Pons (tissue), 1 donor: ENCODE results near the gene ECHDC1.
"Not testable (repeated sequence)": the region's sequence is repeated elsewhere in the genome, so short reads cannot be mapped to it uniquely, and the experiment has no call there.

Source experiments
- DNase-seq: peaks from one replicate; pipeline ENCODE4 v3.0.0-alpha.2; 2016; ENCODE audit warnings: low spot score

Gene ECHDC1

DNA sequence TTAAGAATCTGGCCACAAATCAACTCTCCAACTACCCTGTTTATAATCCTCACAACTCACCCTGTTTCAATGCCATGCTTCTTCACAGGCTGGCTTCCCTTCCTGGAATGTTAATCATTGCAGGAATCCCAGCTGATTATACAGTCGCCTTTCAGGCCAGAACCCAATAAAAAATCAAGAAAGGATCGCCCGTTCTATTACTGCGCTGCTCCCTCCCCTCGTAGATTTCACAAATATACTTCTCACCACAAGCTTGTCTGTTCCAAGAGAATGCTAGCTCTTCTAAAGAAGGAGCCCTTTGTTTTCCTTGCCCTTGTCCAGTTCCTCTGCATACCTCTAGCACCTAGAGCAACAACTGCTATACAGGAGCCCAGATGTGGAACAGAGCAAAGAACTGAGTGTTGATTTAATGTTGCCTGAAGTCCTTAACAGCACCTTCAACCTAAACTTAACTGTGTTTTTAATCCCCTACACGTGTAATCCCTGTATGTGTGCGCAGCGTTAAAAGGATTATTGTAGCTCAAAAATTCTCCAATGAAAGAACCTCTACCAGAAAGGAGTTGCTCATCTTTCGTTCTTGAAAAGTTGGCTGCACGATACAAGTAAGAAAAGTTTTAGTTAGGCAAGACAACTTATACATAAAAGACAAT is 988 bp downstream of the ECHDC1 start:
- DNase-seq, result peak; percentile 46

GRCh38 chr6:127341471-127342202 is 1.8 kb downstream of the ECHDC1 start:
- peak; percentile 25 for DNase-seq

GRCh38 chr6:127340171-127340570 is 3.2 kb downstream of the ECHDC1 start:
- no peak for DNase-seq

DNA sequence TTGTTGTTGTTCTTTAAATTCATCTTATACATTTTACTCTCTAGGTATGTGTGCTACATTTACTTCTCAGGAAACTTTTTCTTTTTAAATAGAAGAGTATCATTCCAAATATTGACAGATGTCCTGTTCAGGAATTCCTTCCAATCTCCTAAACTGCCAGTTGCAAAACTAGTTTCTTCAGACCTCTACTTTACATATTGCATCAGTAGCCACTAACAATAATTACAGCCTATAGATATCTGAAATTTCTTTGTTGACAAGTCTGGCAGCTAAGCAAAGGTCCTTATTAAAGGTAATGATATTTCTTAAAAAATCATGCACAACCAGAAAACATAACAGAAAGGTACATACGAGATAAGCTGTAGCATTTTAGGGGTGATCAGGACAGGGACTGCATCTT is 4.5 kb downstream of the ECHDC1 start:
- no peak for DNase-seq

DNA sequence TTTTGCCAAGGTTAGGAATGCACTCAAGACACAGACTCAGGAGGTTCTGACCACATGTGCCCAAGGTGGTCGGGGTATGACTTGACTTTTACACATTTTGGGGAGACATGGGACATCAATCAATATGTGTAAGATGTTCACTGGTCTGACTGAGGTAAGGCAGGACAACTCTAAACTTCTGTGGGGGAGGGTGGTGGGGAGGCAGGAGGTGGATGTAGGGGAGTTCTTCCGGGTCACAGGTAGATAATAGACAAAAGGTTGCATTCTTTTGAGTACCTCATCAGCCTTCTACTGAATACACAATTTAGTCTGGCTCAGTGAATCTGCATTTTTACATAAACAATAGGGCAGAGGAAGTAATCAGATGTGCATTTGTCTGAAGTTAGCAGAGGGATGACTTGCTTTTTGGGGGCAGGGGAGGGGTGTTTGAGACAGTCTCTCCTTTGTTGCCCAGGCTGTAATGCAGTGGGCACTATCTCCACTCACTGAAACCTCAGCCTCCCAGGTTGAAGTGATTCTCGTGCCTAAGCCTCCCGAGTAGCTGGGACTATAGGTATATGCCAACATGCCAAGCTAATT is 10.9 kb downstream of the ECHDC1 start:
- no peak for DNase-seq

GRCh38 chr6:127331256-127331655 is 12.2 kb downstream of the ECHDC1 start:
- not testable (repeated sequence) for DNase-seq

DNA sequence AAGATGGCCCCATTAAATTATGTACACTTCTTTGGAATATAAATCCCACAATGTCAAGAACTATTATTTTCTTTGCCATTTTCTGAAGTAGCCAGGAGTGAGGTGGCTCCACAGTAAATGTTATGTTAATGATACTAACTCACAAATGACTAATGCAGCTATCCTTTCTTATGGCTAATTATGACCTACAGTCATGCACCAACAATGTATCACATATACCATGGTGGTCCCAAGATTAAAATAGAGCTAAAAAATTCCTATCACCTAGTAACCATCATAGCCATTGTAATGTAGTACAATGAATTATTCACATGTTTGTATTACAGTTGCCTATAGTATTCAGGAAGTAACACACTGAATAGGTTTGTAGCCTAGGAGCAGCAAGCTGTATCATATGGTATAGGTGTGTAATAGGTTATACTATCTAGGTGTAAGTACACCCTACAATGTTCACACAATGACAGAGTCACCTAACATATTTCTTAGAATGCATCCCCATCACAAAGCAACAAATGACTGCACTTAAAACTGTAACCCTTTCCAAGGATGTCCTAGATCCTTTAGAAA is 15.3 kb downstream of the ECHDC1 start:
- DNase-seq, result no peak

GRCh38 chr6:127319686-127320085 is 23.7 kb downstream of the ECHDC1 start:
- no peak for DNase-seq

- no peak for DNase-seq
Observed at GRCh38 chr6:127317388-127318128, 25.9 kb downstream of the ECHDC1 start.

GRCh38 chr6:127305741-127306140 is 37.7 kb downstream of the ECHDC1 start:
- DNase-seq, result no peak

DNA sequence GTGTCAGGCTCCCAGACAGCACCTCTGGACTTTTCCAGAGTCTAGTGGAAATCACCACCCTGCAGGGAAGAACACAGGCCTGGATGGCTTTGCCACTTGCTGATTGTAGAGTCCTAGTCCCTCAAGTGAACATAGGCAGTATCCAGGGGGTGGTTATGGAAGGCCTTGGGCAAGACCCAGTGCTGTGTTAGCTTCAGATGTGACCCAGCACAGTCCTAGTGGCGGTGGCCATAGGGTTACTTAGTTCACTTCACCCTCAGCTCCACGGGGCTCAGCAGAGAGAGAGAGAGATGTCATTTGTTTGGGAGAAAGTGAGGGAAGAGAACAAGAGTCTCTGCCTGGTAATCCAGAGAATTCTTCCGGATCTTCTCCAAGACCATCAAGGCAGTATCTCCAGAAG is 39.5 kb downstream of the ECHDC1 start:
- no peak for DNase-seq

GRCh38 chr6:127302728-127303660 is 40.4 kb downstream of the ECHDC1 start:
- peak; percentile 53 for DNase-seq

DNA sequence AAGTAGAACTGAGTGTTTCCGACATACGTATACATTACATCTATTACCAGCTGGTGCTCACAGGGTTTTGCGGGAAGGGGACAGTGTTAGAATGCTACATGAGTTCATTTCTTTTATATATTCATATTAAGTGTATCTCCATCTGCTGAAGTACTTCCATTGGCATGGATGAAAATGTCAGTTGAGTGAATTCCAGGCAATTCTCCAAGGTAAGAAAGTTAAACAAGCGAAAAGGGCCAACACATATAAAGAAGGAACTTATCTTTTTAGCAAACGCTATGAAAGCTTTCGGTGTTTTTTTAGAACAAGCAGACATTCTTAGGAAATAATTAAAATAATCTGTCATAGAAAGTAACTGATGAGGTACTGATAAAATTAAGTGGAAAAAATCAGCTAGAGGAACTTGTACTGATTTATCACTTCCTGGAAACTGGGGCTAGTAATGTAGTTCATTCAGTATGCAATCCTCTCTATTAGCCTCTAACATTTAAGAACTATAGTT is 42.2 kb downstream of the ECHDC1 start:
- DNase-seq, result no peak

- no peak for DNase-seq
Observed at GRCh38 chr6:127300411-127300810, 43.0 kb downstream of the ECHDC1 start.

- DNase-seq, result no peak
Observed at GRCh38 chr6:127299522-127300240, 43.7 kb downstream of the ECHDC1 start.

GRCh38 chr6:127298475-127298874 is 44.9 kb downstream of the ECHDC1 start:
- DNase-seq, result no peak

GRCh38 chr6:127297502-127298070 is 45.8 kb downstream of the ECHDC1 start:
- DNase-seq, result no peak

DNA sequence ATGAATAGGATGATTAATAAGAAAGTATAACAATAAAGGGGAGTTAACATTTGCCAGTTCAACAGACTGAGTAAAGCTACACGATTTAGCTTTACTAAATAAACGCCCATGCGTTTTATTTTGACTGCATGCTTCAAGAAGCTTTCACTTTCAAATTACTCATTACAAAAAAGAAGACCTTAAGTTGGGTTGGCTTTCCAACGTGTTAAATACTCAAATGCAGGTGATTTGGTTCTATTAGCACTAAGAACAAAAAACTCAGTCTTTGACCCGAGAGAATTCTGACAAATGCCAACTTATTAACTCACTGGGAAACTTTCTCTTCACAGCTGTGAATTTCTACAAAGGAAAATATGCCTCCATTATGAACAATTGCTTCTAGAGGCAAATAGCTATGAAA is 51.9 kb downstream of the ECHDC1 start:
- no peak for DNase-seq

- DNase-seq, result no peak
Observed at GRCh38 chr6:127290391-127291265, 52.8 kb downstream of the ECHDC1 start.
